Effector memory CD4-positive, alpha-beta T cell (primary cell): ENCODE measurements around the gene ATXN2.
A peak's percentile ranks its signal among the peaks of the same experiment; 100 is the strongest.
"Not testable (repeated sequence)": the region's sequence is repeated elsewhere in the genome, so short reads cannot be mapped to it uniquely, and the experiment has no call there.

Experiments
- DNase-seq, 3 donors: peaks; one replicate each; pipeline ENCODE4 v3.0.0-alpha.2; 2020
- H3K27ac ChIP-seq: 2 replicates; pipeline ENCODE4 v1.7.0; 2013; ENCODE audit warnings: mild to moderate bottlenecking, low read length, moderate library complexity; ENCODE audit not compliant: insufficient read depth, poor library complexity, severe bottlenecking
- H3K27me3 ChIP-seq: replicated peaks from 2 replicates; pipeline ENCODE4 v1.7.0; 2013; ENCODE audit warnings: mild to moderate bottlenecking, low read length; ENCODE audit not compliant: insufficient read depth, control insufficient read depth, poor library complexity, severe bottlenecking
- H3K36me3 ChIP-seq: 2 replicates; pipeline ENCODE4 v1.7.0; 2013; ENCODE audit warnings: mild to moderate bottlenecking, low read length, moderate library complexity; ENCODE audit not compliant: control insufficient read depth, insufficient read depth
- H3K4me1 ChIP-seq: 2 replicates; pipeline ENCODE4 v1.7.0; 2013; ENCODE audit warnings: low read length, mild to moderate bottlenecking; ENCODE audit not compliant: control insufficient read depth, insufficient read depth, poor library complexity, severe bottlenecking
- H3K4me3 ChIP-seq: 2 replicates; pipeline ENCODE4 v1.7.0; 2013; ENCODE audit warnings: low read length, low read depth, mild to moderate bottlenecking; ENCODE audit not compliant: insufficient read depth, poor library complexity, severe bottlenecking
- H3K9me3 ChIP-seq: 2 replicates; pipeline ENCODE4 v1.7.0; 2013; ENCODE audit warnings: mild to moderate bottlenecking, low read length, moderate library complexity; ENCODE audit not compliant: control insufficient read depth

Gene ATXN2

GRCh38 chr12:111406474-111407376 lies 192.4 kb downstream of the ATXN2 start:
- Histone ChIP-seq H3K4me3 (peak overlapping the region; percentile 96), H3K27ac (peak overlapping the region; percentile 97), H3K9me3 (no peaks in the 10 kb centered on the region), H3K27me3 (no peaks in the 10 kb centered on the region), H3K4me1 (peaks cover 74% of the 10 kb centered on the region), H3K36me3 (no peaks in the 10 kb centered on the region)
- peak; percentile 56 to 63 (median 57) for DNase-seq

GRCh38 chr12:111405859-111406473 lies 193.1 kb downstream of the ATXN2 start, which contains the start of gene SH2B3:
Gene SH2B3 (plus strand): TSS chr12:111405923. CDS start chr12:111418146, 12,223 bp downstream.
- Histone ChIP-seq H3K27me3 (no peaks in the 10 kb centered on the region), H3K9me3 (no peaks in the 10 kb centered on the region), H3K4me1 (peaks cover 67% of the 10 kb centered on the region), H3K27ac (peak within 1 kb of the TSS; percentile 97), H3K36me3 (no peaks in the 10 kb centered on the region), H3K4me3 (peak within 1 kb of the TSS; percentile 96)
- no peak for DNase-seq

GRCh38 chr12:111405149-111405858 lies 193.8 kb downstream of the ATXN2 start:
- peak; percentile 98 to 99 (median 99) for DNase-seq
- no peaks in the 10 kb centered on the region for H3K36me3 ChIP-seq
- peak overlapping the region; percentile 53 for H3K4me3 ChIP-seq
- H3K4me1 ChIP-seq: peaks cover 60% of the 10 kb centered on the region
- no peaks in the 10 kb centered on the region for H3K27me3 ChIP-seq
- peak overlapping the region; percentile 97 for H3K27ac ChIP-seq
- H3K9me3 ChIP-seq: no peaks in the 10 kb centered on the region

- peaks cover 53% of the 10 kb centered on the region for H3K4me1 ChIP-seq
- peak overlapping the region; percentile 53 for H3K4me3 ChIP-seq
- peak in 2 of 3 donors; percentile 25 to 46 for DNase-seq
- H3K9me3 ChIP-seq: no peaks in the 10 kb centered on the region
- no peaks in the 10 kb centered on the region for H3K27me3 ChIP-seq
- H3K36me3 ChIP-seq: no peaks in the 10 kb centered on the region
- peak overlapping the region; percentile 97 for H3K27ac ChIP-seq
Observed at GRCh38 chr12:111404362-111405148, 194.6 kb downstream of the ATXN2 start.

GRCh38 chr12:111402490-111402824 lies 196.7 kb downstream of the ATXN2 start:
- H3K9me3 ChIP-seq, H3K27me3 ChIP-seq, DNase-seq, H3K4me3 ChIP-seq, H3K36me3 ChIP-seq, H3K27ac ChIP-seq: not testable (repeated sequence)
- H3K4me1 ChIP-seq: peaks cover 32% of the 10 kb centered on the region
